Measurements from ENCODE around the gene CNTN4.

The CNTN4 gene

GRCh38 chr3:2957115-2957514 lies 858.4 kb downstream of the CNTN4 start:
- DNase-seq (ENCODE audit: low spot score): no peak
- in situ Hi-C loops (cut with MboI; ENCODE audit: low sequenced_read_pairs, unreplicated experiment): no loop called here
- TF ChIP-seq, protein P1, sequence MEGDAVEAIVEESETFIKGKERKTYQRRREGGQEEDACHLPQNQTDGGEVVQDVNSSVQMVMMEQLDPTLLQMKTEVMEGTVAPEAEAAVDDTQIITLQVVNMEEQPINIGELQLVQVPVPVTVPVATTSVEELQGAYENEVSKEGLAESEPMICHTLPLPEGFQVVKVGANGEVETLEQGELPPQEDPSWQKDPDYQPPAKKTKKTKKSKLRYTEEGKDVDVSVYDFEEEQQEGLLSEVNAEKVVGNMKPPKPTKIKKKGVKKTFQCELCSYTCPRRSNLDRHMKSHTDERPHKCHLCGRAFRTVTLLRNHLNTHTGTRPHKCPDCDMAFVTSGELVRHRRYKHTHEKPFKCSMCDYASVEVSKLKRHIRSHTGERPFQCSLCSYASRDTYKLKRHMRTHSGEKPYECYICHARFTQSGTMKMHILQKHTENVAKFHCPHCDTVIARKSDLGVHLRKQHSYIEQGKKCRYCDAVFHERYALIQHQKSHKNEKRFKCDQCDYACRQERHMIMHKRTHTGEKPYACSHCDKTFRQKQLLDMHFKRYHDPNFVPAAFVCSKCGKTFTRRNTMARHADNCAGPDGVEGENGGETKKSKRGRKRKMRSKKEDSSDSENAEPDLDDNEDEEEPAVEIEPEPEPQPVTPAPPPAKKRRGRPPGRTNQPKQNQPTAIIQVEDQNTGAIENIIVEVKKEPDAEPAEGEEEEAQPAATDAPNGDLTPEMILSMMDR (IDR thresholded peaks at IDR 0.05; ENCODE audit: borderline replicate concordance, control extremely low read depth, extremely low read depth, insufficient read depth, missing control alignments): no peak

GRCh38 chr3:2958551-2958950 lies 859.9 kb downstream of the CNTN4 start:
- TF ChIP-seq, protein P1 (IDR thresholded peaks at IDR 0.05; ENCODE audit: borderline replicate concordance, control extremely low read depth, extremely low read depth, insufficient read depth, missing control alignments): no peak
- in situ Hi-C loops (cut with MboI; ENCODE audit: low sequenced_read_pairs, unreplicated experiment): no loop called here
- DNase-seq (ENCODE audit: low spot score): no peak

- in situ Hi-C loops (cut with MboI; ENCODE audit: low sequenced_read_pairs, unreplicated experiment): no loop called here
- TF ChIP-seq, protein P1 (IDR thresholded peaks at IDR 0.05; ENCODE audit: borderline replicate concordance, control extremely low read depth, extremely low read depth, insufficient read depth, missing control alignments): no peak
These were observed 862.9 kb downstream of the CNTN4 start for GRCh38 chr3:2961576-2961975.

GRCh38 chr3:2967871-2968270 lies 869.2 kb downstream of the CNTN4 start:
- DNase-seq (ENCODE audit: low spot score): no peak
- TF ChIP-seq, protein P1 (IDR thresholded peaks at IDR 0.05; ENCODE audit: borderline replicate concordance, control extremely low read depth, extremely low read depth, insufficient read depth, missing control alignments): no peak
- in situ Hi-C loops (cut with MboI; ENCODE audit: low sequenced_read_pairs, unreplicated experiment): no loop called here

More at GRCh38 chr3:2961576-2961975, 862.9 kb downstream of the CNTN4 start:
- DNase-seq (ENCODE audit: low spot score): no peak

- in situ Hi-C loops (cut with MboI; ENCODE audit: low sequenced_read_pairs, unreplicated experiment): no loop called here
- no peak for DNase-seq (ENCODE audit: low spot score)
- TF ChIP-seq, protein P1 (IDR thresholded peaks at IDR 0.05; ENCODE audit: borderline replicate concordance, control extremely low read depth, extremely low read depth, insufficient read depth, missing control alignments): no peak
These were observed 869.8 kb downstream of the CNTN4 start for GRCh38 chr3:2968475-2968874.

DNA sequence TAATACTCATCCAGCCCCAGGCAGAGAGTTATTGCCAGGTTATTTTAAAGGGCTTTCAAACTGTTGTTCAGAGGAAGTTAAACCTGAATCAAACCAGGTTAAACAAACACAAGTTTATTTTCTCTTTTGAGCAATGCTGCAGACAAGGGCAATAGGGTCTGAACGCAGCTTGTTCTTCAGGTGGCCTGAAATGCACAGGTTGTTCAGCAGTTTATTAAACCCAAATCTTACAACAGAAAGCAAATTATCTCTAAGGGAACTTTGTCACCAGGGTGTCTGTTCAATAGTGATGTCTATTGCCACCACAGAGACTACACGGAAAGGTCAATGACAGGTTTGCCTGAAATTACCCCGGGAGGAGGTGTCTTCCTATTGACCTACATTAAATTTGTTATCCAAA lies 877.5 kb downstream of the CNTN4 start:
- no peak for DNase-seq (ENCODE audit: low spot score)
- TF ChIP-seq, protein P1 (IDR thresholded peaks at IDR 0.05; ENCODE audit: borderline replicate concordance, control extremely low read depth, extremely low read depth, insufficient read depth, missing control alignments): no peak
- in situ Hi-C loops (cut with MboI; ENCODE audit: low sequenced_read_pairs, unreplicated experiment): no loop called here

DNA sequence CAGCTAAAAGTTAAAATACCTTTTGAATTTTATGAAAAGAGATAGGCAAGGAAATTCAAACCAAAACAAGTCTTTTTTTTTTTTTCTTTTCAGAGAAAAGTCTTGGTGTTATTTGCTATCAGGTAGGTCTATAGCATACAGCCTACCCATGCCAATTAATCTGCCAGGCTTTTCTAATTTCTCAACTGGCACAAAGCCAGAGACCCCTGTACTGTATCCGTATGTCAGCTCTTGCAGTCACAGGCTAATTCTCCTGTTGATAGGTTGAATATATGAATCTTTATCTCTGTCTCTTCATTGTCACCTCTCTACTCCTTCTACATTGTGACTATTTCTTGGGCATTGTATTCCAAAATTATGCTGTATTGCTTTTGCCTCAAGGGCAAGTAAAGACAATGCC lies 878.1 kb downstream of the CNTN4 start:
- no peak for DNase-seq (ENCODE audit: low spot score)
- TF ChIP-seq, protein P1 (IDR thresholded peaks at IDR 0.05; ENCODE audit: borderline replicate concordance, control extremely low read depth, extremely low read depth, insufficient read depth, missing control alignments): no peak
- in situ Hi-C loops (cut with MboI; ENCODE audit: low sequenced_read_pairs, unreplicated experiment): no loop called here
